Gastrocnemius medialis (tissue), 4 donors: ENCODE results near the gene IGLL1.

Experiments used
- POLR2A ChIP-seq, 2 donors: fragments of 450-650 bp; IDR thresholded peaks; one replicate each; pipeline ENCODE4 v1.6.1; 2017; ENCODE audit warnings: antibody characterized with exemption in 2 of 2, mild to moderate bottlenecking in 2 of 2, moderate library complexity in 2 of 2
- TF ChIP-seq, protein P1 (sequence below), 5 experiments: fragments of 450-650 bp in 3 of 5; fragments of 200-600 bp in 2 of 5; sonication (generic) in 2 of 5; IDR thresholded peaks in 4 of 5; conservative IDR thresholded peaks in 1 of 5; 1 replicate in 4 of 5; 2 replicates in 1 of 5; pipeline ENCODE4 v1.5.1; 2016 to 2019; ENCODE audit warnings: antibody characterized with exemption in 5 of 5, mild to moderate bottlenecking in 3 of 5, moderate library complexity in 3 of 5

GRCh38 chr22:23531966-23532705 lies 48.0 kb downstream of the IGLL1 start:
- TF ChIP-seq, protein P1, sequence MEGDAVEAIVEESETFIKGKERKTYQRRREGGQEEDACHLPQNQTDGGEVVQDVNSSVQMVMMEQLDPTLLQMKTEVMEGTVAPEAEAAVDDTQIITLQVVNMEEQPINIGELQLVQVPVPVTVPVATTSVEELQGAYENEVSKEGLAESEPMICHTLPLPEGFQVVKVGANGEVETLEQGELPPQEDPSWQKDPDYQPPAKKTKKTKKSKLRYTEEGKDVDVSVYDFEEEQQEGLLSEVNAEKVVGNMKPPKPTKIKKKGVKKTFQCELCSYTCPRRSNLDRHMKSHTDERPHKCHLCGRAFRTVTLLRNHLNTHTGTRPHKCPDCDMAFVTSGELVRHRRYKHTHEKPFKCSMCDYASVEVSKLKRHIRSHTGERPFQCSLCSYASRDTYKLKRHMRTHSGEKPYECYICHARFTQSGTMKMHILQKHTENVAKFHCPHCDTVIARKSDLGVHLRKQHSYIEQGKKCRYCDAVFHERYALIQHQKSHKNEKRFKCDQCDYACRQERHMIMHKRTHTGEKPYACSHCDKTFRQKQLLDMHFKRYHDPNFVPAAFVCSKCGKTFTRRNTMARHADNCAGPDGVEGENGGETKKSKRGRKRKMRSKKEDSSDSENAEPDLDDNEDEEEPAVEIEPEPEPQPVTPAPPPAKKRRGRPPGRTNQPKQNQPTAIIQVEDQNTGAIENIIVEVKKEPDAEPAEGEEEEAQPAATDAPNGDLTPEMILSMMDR (IDR thresholded peaks at IDR 0.05 in 4 of 5, conservative IDR thresholded peaks at IDR 0.05 in 1 of 5), result no peak
- no peak for TF ChIP-seq POLR2A (IDR thresholded peaks at IDR 0.05)
